GM10266 (cell line): ENCODE measurements around the gene TMPRSS11A.

ENCODE experiments used
- DNase-seq: peaks from one replicate; pipeline ENCODE4 v3.0.0; 2012; ENCODE audit errors: extremely low spot score
- CTCF ChIP-seq: IDR thresholded peaks from 2 replicates; pipeline ENCODE4 v1.5.1; 2012; ENCODE audit warnings: mild to moderate bottlenecking, low read depth; ENCODE audit not compliant: control insufficient read depth, insufficient read depth; ENCODE audit errors: missing control alignments

TMPRSS11A gene

DNA sequence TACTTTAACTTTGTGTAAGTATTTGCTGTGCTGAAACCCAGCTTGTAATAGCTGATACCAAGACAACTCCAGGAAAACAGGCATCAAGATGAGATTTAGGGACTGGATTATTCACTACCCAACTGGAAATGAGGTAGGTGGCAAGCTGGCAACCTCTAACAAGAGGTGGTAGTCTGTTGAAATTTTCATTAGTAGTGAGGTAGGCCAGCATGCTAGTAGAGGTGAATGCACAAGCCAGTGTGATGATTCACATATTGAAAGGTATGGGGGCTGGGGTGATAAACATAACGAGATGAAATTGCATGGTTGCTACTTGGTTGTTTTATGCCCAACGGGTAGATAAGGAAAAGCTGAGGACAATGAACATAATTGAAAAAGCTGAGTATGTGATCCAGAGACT, 71.0 kb downstream of the TMPRSS11A start:
- no peak for DNase-seq
- no peak for TF ChIP-seq CTCF

- TF ChIP-seq CTCF, result no peak
Observed at GRCh38 chr4:67891645-67892044, 71.6 kb downstream of the TMPRSS11A start.

DNA sequence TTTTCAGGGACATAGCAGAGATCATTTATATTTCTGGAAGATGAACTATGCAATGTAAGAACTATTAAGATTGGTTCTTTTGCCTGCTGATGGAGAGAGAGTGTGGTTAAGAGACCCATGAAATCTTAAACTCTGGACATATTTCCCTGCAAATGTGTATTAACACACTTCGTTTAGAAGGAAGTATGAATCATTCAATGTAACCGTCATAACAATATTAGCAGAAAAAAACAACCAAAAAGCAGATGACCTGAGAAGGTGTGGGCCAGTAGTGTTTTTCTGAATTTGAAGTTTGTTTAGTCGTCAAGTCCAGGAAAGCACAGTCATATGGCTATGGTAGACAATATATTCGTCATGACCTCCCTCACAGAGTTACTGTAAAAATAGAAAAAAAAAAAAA, 77.0 kb downstream of the TMPRSS11A start:
- TF ChIP-seq CTCF, result no peak
- no peak for DNase-seq

More at GRCh38 chr4:67891645-67892044, 71.6 kb downstream of the TMPRSS11A start:
- no peak for DNase-seq

GRCh38 chr4:67885762-67886161, 77.5 kb downstream of the TMPRSS11A start:
- TF ChIP-seq CTCF, result no peak
- DNase-seq, result no peak

DNA sequence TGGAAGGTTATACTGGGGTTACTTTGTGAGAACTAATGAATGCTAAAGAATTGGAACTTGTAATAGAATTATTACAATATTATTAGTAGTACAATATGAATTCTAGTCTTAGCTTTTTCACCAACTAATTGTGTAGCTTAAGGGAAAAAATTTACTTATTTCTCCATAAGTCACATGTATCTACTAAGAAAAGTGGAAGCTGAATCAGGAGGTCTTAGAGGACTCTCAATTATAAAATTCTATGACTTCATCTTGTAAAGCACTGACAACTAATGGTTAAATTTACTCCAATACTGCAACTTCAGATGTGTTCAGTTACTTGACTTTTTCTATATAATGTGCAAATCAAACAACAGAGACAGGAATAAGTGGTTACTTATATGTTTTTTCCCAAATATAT, 78.6 kb downstream of the TMPRSS11A start:
- DNase-seq, result no peak
- no peak for TF ChIP-seq CTCF

DNA sequence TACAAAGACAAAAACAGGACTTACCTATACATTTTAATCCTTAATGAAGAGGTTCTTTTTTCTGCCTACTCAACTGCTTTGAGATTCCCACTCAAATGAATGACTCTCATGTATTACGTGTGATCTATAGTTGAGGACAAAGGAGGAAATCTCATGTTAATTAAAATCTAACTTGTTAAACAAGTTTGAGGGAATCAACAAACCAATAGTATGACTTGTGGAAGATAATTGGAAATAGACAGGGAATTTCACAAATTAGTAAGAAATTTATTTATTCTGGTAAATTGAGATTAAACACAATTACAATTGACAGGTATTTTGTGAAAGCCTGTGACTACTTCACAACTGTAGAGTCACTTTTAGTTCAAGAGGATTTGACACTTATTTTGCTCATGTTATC, 79.4 kb downstream of the TMPRSS11A start, which contains the start of gene TMPRSS11D:
Gene TMPRSS11D, minus strand, starts transcription at position 101 of the 400 bp plus-strand sequence. Its CDS starts 69 bp downstream, at position 32.
- no peak for DNase-seq
- TF ChIP-seq CTCF, result no peak

- no peak for TF ChIP-seq CTCF
Observed at GRCh38 chr4:67883458-67883857, 79.8 kb downstream of the TMPRSS11A start.

More at GRCh38 chr4:67883458-67883857, 79.8 kb downstream of the TMPRSS11A start:
- no peak for DNase-seq
